ENCODE data around the gene RNH1. TPM values are rescaled to one million over a fixed set of nuclear protein-coding genes. Genes with fewer than 3 reads are reported as not detected.

The RNH1 gene
- total RNA-seq, 1 donor from 2014 or later, result 126 TPM

GRCh38 chr11:487571-488021 is 19.4 kb downstream of the RNH1 start:
- Mint-ChIP-seq H3K27me3 (ENCODE audit: insufficient read depth) (no peaks in the 10 kb centered on the region), H3K36me3 (ENCODE audit: low read depth) (peaks cover 4% of the 10 kb centered on the region), H3K27ac (no peak overlapping the region)

DNA sequence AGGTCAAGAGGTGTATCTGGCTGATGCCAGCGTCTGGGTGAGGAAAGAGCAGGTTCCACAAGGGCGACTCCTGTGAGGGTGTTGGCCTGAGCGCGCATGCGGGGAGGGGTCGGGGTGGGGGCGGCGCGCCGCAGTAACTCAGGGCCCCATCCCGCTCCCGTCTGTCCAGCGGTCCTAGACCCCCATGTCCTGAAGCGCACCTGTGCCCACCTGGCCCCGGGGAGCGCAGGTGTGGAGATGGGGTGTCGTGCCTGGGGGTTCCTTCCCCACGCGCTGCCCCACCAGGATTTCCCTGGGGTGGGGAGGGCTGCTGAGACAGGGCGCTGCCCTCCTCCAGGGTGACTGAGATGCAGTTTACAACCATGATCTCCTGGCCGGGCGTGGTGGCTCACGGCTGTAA is 20.9 kb downstream of the RNH1 start:
- peaks cover 2% of the 10 kb centered on the region for H3K36me3 Mint-ChIP-seq (ENCODE audit: low read depth)
- H3K9me3 Mint-ChIP-seq, result no peaks in the 10 kb centered on the region
- H3K4me1 Mint-ChIP-seq (ENCODE audit: low read depth), result no peaks in the 10 kb centered on the region
- no peak for DNase-seq (ENCODE audit: low spot score)
- no peak overlapping the region for H3K4me3 Mint-ChIP-seq
- intact Hi-C loops (cut with micrococcal nuclease), result no loop called here
- no peak overlapping the region for H3K27ac Mint-ChIP-seq
- H3K27me3 Mint-ChIP-seq (ENCODE audit: insufficient read depth), result no peaks in the 10 kb centered on the region

More at GRCh38 chr11:487571-488021, 19.4 kb downstream of the RNH1 start:
- intact Hi-C loops (cut with micrococcal nuclease), result no loop called here
- no peaks in the 10 kb centered on the region for H3K9me3 Mint-ChIP-seq
- H3K4me1 Mint-ChIP-seq (ENCODE audit: low read depth), result no peaks in the 10 kb centered on the region
- H3K4me3 Mint-ChIP-seq, result no peak overlapping the region
- no peak for DNase-seq (ENCODE audit: low spot score)

GRCh38 chr11:484616-485015 is 22.4 kb downstream of the RNH1 start:
- intact Hi-C loops (cut with micrococcal nuclease), result no loop called here
- no peak overlapping the region for H3K27ac Mint-ChIP-seq
- no peaks in the 10 kb centered on the region for H3K27me3 Mint-ChIP-seq (ENCODE audit: insufficient read depth)
- no peak for DNase-seq (ENCODE audit: low spot score)
- H3K9me3 Mint-ChIP-seq, result no peaks in the 10 kb centered on the region
- peaks cover 2% of the 10 kb centered on the region for H3K36me3 Mint-ChIP-seq (ENCODE audit: low read depth)
- H3K4me1 Mint-ChIP-seq (ENCODE audit: low read depth), result no peaks in the 10 kb centered on the region
- no peak overlapping the region for H3K4me3 Mint-ChIP-seq

GRCh38 chr11:479311-479710 is 27.7 kb downstream of the RNH1 start:
- Mint-ChIP-seq H3K4me3 (no peak overlapping the region), H3K4me1 (ENCODE audit: low read depth) (no peaks in the 10 kb centered on the region), H3K27me3 (ENCODE audit: insufficient read depth) (no peaks in the 10 kb centered on the region), H3K9me3 (no peaks in the 10 kb centered on the region), H3K36me3 (ENCODE audit: low read depth) (peaks cover 2% of the 10 kb centered on the region), H3K27ac (no peak overlapping the region)
- DNase-seq (ENCODE audit: low spot score), result no peak
- intact Hi-C loops (cut with micrococcal nuclease), result no loop called here

DNA sequence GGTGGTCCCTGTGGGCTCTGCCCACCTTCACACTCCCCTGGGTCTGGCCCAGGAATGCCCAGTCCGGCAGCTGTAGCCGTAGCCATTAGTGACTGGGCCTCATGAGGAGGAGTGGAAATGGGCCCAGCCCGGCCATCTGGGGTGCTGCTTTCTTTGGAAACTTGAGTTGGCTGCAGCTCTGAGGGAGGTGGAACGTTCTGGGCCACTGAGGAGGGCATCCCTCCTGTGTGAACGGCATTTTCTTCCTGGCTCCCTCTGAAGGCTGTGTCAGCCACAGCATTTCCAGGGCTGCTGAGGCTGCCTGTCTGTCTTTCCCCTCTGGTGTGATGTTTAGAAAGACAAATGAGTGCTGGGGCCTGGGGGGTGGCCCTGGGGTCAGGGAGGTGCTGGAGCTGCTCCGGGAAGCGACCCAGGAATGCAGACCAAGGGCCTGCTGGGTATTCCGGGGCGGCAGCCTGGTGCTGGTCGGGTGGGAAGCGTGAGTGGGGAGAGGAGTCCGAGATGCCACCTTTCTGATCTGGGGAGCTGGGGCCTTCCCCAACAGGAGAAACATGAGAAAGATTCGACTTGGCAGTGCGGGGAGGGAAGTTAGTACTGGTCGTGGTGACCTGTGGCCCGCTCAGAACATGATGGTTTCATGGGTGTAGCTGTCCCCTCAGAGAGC is 29.9 kb downstream of the RNH1 start:
- H3K9me3 Mint-ChIP-seq, result no peaks in the 10 kb centered on the region
- peaks cover 2% of the 10 kb centered on the region for H3K36me3 Mint-ChIP-seq (ENCODE audit: low read depth)
- no peak for DNase-seq (ENCODE audit: low spot score)
- no peaks in the 10 kb centered on the region for H3K4me1 Mint-ChIP-seq (ENCODE audit: low read depth)
- no peaks in the 10 kb centered on the region for H3K27me3 Mint-ChIP-seq (ENCODE audit: insufficient read depth)
- intact Hi-C loops (cut with micrococcal nuclease), result no loop called here
- H3K27ac Mint-ChIP-seq, result no peak overlapping the region
- H3K4me3 Mint-ChIP-seq, result no peak overlapping the region

DNA sequence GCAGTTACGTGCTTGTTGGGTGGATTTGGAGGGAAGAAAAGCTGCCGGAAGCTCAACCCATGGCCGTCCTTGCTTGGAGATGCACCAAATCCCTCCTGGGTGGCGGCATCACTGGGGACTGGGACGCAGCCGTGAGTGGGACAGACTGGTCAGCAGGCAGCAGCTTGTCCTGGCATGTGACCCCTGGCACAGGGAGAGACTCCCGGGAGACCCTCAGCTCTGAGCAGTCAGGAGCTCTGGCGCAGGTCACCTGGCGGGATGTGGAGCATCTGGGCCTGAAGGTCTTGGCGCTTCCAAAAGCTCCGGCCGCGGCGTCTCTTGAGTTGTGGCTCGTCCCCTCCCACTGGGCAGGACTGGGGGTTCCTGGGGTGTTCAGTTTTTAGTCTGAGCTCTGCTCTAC is 30.6 kb downstream of the RNH1 start:
- intact Hi-C loops (cut with micrococcal nuclease), result no loop called here
- Mint-ChIP-seq H3K27me3 (ENCODE audit: insufficient read depth) (no peaks in the 10 kb centered on the region), H3K4me3 (no peak overlapping the region), H3K9me3 (no peaks in the 10 kb centered on the region), H3K4me1 (ENCODE audit: low read depth) (no peaks in the 10 kb centered on the region), H3K27ac (no peak overlapping the region), H3K36me3 (ENCODE audit: low read depth) (peaks cover 2% of the 10 kb centered on the region)
- DNase-seq (ENCODE audit: low spot score), result no peak

- H3K9me3 Mint-ChIP-seq, result no peaks in the 10 kb centered on the region
- no peak overlapping the region for H3K27ac Mint-ChIP-seq
- intact Hi-C loops (cut with micrococcal nuclease), result no loop called here
- no peaks in the 10 kb centered on the region for H3K36me3 Mint-ChIP-seq (ENCODE audit: low read depth)
- H3K4me1 Mint-ChIP-seq (ENCODE audit: low read depth), result no peaks in the 10 kb centered on the region
- H3K27me3 Mint-ChIP-seq (ENCODE audit: insufficient read depth), result no peaks in the 10 kb centered on the region
- H3K4me3 Mint-ChIP-seq, result no peak overlapping the region
- no peak for DNase-seq (ENCODE audit: low spot score)
These were observed 31.1 kb downstream of the RNH1 start for GRCh38 chr11:475941-476340.

DNA sequence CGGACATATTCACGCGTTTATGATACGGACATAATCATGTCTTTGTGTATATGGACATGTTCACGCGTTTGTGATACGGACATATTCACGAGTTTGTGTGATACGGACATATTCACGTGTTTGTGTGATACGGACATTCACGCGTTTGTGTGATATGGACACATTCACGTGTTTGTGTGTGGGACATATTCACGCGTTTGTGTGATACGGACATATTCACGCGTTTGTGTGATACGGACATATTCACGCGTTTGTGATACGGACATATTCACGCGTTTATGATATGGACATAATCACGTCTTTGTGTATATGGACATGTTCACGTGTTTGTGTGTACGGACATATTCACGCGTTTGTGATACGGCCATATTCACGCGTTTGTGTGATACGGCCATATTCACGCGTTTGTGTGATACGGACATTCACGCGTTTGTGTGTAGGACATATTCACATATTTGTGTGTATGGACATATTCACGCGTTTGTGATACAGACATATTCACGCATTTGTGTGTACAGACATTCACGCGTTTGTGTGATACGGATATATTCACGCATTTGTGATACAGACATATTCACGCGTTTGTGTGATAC is 32.0 kb downstream of the RNH1 start:
- intact Hi-C loops (cut with micrococcal nuclease), result no loop called here
- no peaks in the 10 kb centered on the region for H3K9me3 Mint-ChIP-seq
- DNase-seq (ENCODE audit: low spot score), result no peak
- no peaks in the 10 kb centered on the region for H3K36me3 Mint-ChIP-seq (ENCODE audit: low read depth)
- no peaks in the 10 kb centered on the region for H3K4me1 Mint-ChIP-seq (ENCODE audit: low read depth)
- no peak overlapping the region for H3K4me3 Mint-ChIP-seq
- H3K27me3 Mint-ChIP-seq (ENCODE audit: insufficient read depth), result no peaks in the 10 kb centered on the region
- no peak overlapping the region for H3K27ac Mint-ChIP-seq

DNA sequence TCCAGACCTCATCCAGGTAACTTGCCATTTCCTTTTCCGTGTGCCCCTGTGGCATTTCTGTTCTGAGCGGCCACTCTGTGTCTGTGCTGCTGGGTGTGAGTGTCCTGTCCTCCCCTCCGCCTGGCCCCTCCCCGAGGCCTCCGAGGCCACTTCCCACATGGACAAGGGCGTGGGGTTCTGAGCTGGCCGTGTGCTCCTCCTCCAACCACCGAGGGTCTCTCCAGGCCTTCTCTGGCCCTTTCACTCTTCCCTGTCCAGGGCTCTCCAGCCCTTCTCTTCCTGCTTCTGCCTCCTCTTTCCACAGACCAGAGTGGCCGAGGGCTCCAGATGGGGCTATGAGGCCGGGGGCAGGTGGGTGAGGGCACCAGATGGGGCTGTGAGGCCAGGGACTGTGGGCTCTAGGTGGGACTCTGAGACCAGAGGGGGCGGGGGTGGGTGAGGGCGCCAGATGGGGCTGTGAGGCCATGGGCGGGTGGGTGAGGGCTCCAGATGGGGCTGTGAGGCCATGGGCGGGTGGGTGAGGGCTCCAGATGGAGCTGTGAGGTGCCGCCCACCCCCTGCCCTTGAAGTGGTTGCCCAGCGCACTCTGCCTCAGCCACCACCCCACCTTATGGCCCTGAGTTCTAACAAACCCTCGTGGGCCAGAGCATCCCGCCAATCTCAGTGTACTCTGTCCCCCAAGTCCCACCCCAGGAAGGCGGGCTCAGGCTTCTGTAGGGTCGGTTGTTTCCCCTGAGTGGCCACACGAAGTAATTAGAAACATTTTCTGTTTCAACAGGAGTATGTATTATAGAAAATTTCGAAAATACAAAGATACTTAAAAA is 32.9 kb downstream of the RNH1 start:
- DNase-seq (ENCODE audit: low spot score), result no peak
- Mint-ChIP-seq H3K36me3 (ENCODE audit: low read depth) (no peaks in the 10 kb centered on the region), H3K4me3 (no peak overlapping the region), H3K9me3 (no peaks in the 10 kb centered on the region), H3K27ac (no peak overlapping the region), H3K4me1 (ENCODE audit: low read depth) (no peaks in the 10 kb centered on the region), H3K27me3 (ENCODE audit: insufficient read depth) (no peaks in the 10 kb centered on the region)
- intact Hi-C loops (cut with micrococcal nuclease), result no loop called here

DNA sequence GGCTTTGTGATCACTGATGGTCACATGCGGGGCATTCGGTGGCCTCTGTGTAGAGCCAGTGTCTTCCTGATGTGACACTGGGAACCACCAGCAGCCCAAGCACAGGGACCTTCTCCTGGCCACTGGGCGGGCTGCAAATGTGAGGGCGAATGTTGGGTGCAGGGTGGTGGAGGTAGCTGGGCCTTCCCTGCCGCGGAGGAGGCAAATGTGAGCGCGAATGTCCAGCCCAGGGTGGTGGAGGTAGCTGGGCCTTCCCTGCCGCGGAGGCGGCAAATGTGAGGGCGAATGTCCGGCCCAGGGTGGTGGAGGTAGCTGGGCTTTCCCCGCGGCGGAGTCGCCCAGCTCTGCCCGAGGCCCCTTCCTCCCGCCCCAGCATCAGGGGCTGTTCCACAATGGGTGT is 33.6 kb downstream of the RNH1 start:
- no peaks in the 10 kb centered on the region for H3K36me3 Mint-ChIP-seq (ENCODE audit: low read depth)
- no peaks in the 10 kb centered on the region for H3K9me3 Mint-ChIP-seq
- intact Hi-C loops (cut with micrococcal nuclease), result no loop called here
- no peak overlapping the region for H3K27ac Mint-ChIP-seq
- no peaks in the 10 kb centered on the region for H3K4me1 Mint-ChIP-seq (ENCODE audit: low read depth)
- no peak overlapping the region for H3K4me3 Mint-ChIP-seq
- DNase-seq (ENCODE audit: low spot score), result no peak
- no peaks in the 10 kb centered on the region for H3K27me3 Mint-ChIP-seq (ENCODE audit: insufficient read depth)

DNA sequence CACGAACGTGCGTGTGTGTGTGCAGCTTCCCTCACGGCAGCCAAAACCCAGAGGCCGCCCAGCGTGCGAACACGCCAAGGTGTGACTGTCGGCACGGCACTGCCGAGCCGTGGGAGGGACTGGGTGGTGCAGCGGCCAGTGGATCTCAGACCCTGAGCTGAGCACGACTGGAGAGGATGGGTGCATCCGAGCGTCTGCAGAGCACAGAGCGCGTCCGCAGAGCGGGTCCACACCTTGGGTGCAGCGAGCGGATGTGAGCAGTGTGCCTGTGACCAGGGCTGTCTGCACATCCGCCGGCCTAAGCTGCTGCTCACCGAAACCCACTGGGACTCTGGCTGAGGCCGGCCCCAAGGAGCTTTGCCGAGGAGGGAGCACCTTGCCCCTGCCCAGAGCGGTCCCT is 34.2 kb downstream of the RNH1 start:
- intact Hi-C loops (cut with micrococcal nuclease), result no loop called here
- H3K36me3 Mint-ChIP-seq (ENCODE audit: low read depth), result no peaks in the 10 kb centered on the region
- no peak for DNase-seq (ENCODE audit: low spot score)
- no peaks in the 10 kb centered on the region for H3K27me3 Mint-ChIP-seq (ENCODE audit: insufficient read depth)
- no peak overlapping the region for H3K27ac Mint-ChIP-seq
- no peak overlapping the region for H3K4me3 Mint-ChIP-seq
- H3K4me1 Mint-ChIP-seq (ENCODE audit: low read depth), result no peaks in the 10 kb centered on the region
- H3K9me3 Mint-ChIP-seq, result no peaks in the 10 kb centered on the region

- H3K27ac Mint-ChIP-seq, result no peak overlapping the region
- H3K4me3 Mint-ChIP-seq, result no peak overlapping the region
- H3K9me3 Mint-ChIP-seq, result no peaks in the 10 kb centered on the region
- DNase-seq (ENCODE audit: low spot score), result no peak
- no peaks in the 10 kb centered on the region for H3K36me3 Mint-ChIP-seq (ENCODE audit: low read depth)
- H3K27me3 Mint-ChIP-seq (ENCODE audit: insufficient read depth), result no peaks in the 10 kb centered on the region
- intact Hi-C loops (cut with micrococcal nuclease), result no loop called here
- H3K4me1 Mint-ChIP-seq (ENCODE audit: low read depth), result no peaks in the 10 kb centered on the region
These were observed 34.8 kb downstream of the RNH1 start for GRCh38 chr11:472272-472671.

- no peaks in the 10 kb centered on the region for H3K4me1 Mint-ChIP-seq (ENCODE audit: low read depth)
- no peak overlapping the region for H3K27ac Mint-ChIP-seq
- H3K9me3 Mint-ChIP-seq, result no peaks in the 10 kb centered on the region
- no peaks in the 10 kb centered on the region for H3K36me3 Mint-ChIP-seq (ENCODE audit: low read depth)
- intact Hi-C loops (cut with micrococcal nuclease), result no loop called here
- no peak overlapping the region for H3K4me3 Mint-ChIP-seq
- no peak for DNase-seq (ENCODE audit: low spot score)
- no peaks in the 10 kb centered on the region for H3K27me3 Mint-ChIP-seq (ENCODE audit: insufficient read depth)
These were observed 35.4 kb downstream of the RNH1 start for GRCh38 chr11:471468-472145.

Data from activated T-helper 1 cell treated with anti-CD3 and anti-CD28 coated beads, Interleukin-12 subunit alpha, Interleukin-12 subunit beta, Interleukin-2, Interleukin-4 antibody, amounts not matched to agents 30 ng/mL and 10 ng/mL and 1 ng/mL, durations not matched to agents 14 hours and 24 hours and 36 hours (primary cell).